Measurements from ENCODE around the gene CTSW.
"Not testable (repeated sequence)": the region's sequence is repeated elsewhere in the genome, so short reads cannot be mapped to it uniquely, and the experiment has no call there.

CTSW gene

GRCh38 chr11:65883058-65883761 lies 3.6 kb downstream of the CTSW start:
- H3K36me3 ChIP-seq (ENCODE audit: insufficient read depth, low read length) = peaks cover 26% of the 10 kb centered on the region
- H3K9ac ChIP-seq (ENCODE audit: low read depth, low read length) = no peak overlapping the region
- peaks cover 6% of the 10 kb centered on the region for H3K4me1 ChIP-seq (ENCODE audit: insufficient read depth, low read length)
- no peaks in the 10 kb centered on the region for H3K9me3 ChIP-seq (ENCODE audit: control insufficient read depth, insufficient read depth, low read length)

GRCh38 chr11:65883786-65884715 lies 4.4 kb downstream of the CTSW start:
- Histone ChIP-seq H3K9me3 (ENCODE audit: control insufficient read depth, insufficient read depth, low read length) (no peaks in the 10 kb centered on the region), H3K4me1 (ENCODE audit: insufficient read depth, low read length) (peaks cover 6% of the 10 kb centered on the region)

GRCh38 chr11:65884716-65885092 lies 5.1 kb downstream of the CTSW start:
- Histone ChIP-seq H3K4me1 (ENCODE audit: insufficient read depth, low read length) (peaks cover 8% of the 10 kb centered on the region), H3K9ac (ENCODE audit: low read depth, low read length) (no peak overlapping the region), H3K36me3 (ENCODE audit: insufficient read depth, low read length) (peaks cover 26% of the 10 kb centered on the region), H3K9me3 (ENCODE audit: control insufficient read depth, insufficient read depth, low read length) (no peaks in the 10 kb centered on the region)

More at GRCh38 chr11:65883786-65884715, 4.4 kb downstream of the CTSW start:
- Histone ChIP-seq H3K9ac (ENCODE audit: low read depth, low read length) (no peak overlapping the region), H3K36me3 (ENCODE audit: insufficient read depth, low read length) (peaks cover 26% of the 10 kb centered on the region)

GRCh38 chr11:65885231-65885630 lies 5.6 kb downstream of the CTSW start:
- Histone ChIP-seq H3K4me1 (ENCODE audit: insufficient read depth, low read length) (peaks cover 12% of the 10 kb centered on the region), H3K9ac (ENCODE audit: low read depth, low read length) (no peak overlapping the region), H3K9me3 (ENCODE audit: control insufficient read depth, insufficient read depth, low read length) (no peaks in the 10 kb centered on the region), H3K36me3 (ENCODE audit: insufficient read depth, low read length) (peaks cover 26% of the 10 kb centered on the region)

- Histone ChIP-seq H3K9ac (ENCODE audit: low read depth, low read length) (no peak overlapping the region), H3K4me1 (ENCODE audit: insufficient read depth, low read length) (peaks cover 12% of the 10 kb centered on the region), H3K36me3 (ENCODE audit: insufficient read depth, low read length) (peaks cover 26% of the 10 kb centered on the region), H3K9me3 (ENCODE audit: control insufficient read depth, insufficient read depth, low read length) (no peaks in the 10 kb centered on the region)
Measured at GRCh38 chr11:65885808-65886536, 6.3 kb downstream of the CTSW start.

GRCh38 chr11:65886826-65887722 lies 7.4 kb downstream of the CTSW start:
- peaks cover 12% of the 10 kb centered on the region for H3K4me1 ChIP-seq (ENCODE audit: insufficient read depth, low read length)

GRCh38 chr11:65887723-65888162 lies 8.1 kb downstream of the CTSW start:
- Histone ChIP-seq H3K4me1 (ENCODE audit: insufficient read depth, low read length) (peaks cover 12% of the 10 kb centered on the region), H3K36me3 (ENCODE audit: insufficient read depth, low read length) (peaks cover 26% of the 10 kb centered on the region), H3K9ac (ENCODE audit: low read depth, low read length) (peak overlapping the region; percentile 92), H3K9me3 (ENCODE audit: control insufficient read depth, insufficient read depth, low read length) (no peaks in the 10 kb centered on the region)

More at GRCh38 chr11:65886826-65887722, 7.4 kb downstream of the CTSW start:
- H3K9me3 ChIP-seq (ENCODE audit: control insufficient read depth, insufficient read depth, low read length) = no peaks in the 10 kb centered on the region
- peaks cover 26% of the 10 kb centered on the region for H3K36me3 ChIP-seq (ENCODE audit: insufficient read depth, low read length)
- peak overlapping the region; percentile 92 for H3K9ac ChIP-seq (ENCODE audit: low read depth, low read length)

- H3K4me1 ChIP-seq (ENCODE audit: insufficient read depth, low read length) = peaks cover 12% of the 10 kb centered on the region
- peaks cover 26% of the 10 kb centered on the region for H3K36me3 ChIP-seq (ENCODE audit: insufficient read depth, low read length)
- peak within 1 kb of the TSS; percentile 92 for H3K9ac ChIP-seq (ENCODE audit: low read depth, low read length)
- H3K9me3 ChIP-seq (ENCODE audit: control insufficient read depth, insufficient read depth, low read length) = no peaks in the 10 kb centered on the region
Measured at GRCh38 chr11:65888163-65888814, 8.7 kb downstream of the CTSW start, which contains the start of gene FIBP. Gene FIBP (minus strand): TSS chr11:65888471. CDS start chr11:65888418, 53 bp downstream.

GRCh38 chr11:65890324-65891218 lies 10.9 kb downstream of the CTSW start, which contains the start of gene CCDC85B:
Gene CCDC85B (plus strand): TSS chr11:65890673. CDS start chr11:65890784, 111 bp downstream.
- Histone ChIP-seq H3K4me1 (ENCODE audit: insufficient read depth, low read length) (peaks cover 10% of the 10 kb centered on the region), H3K9ac (ENCODE audit: low read depth, low read length) (peak within 1 kb of the TSS; percentile 83), H3K9me3 (ENCODE audit: control insufficient read depth, insufficient read depth, low read length) (no peaks in the 10 kb centered on the region), H3K36me3 (ENCODE audit: insufficient read depth, low read length) (peaks cover 9% of the 10 kb centered on the region)

GRCh38 chr11:65891219-65892136 lies 11.8 kb downstream of the CTSW start:
- Histone ChIP-seq H3K4me1 (ENCODE audit: insufficient read depth, low read length) (peaks cover 10% of the 10 kb centered on the region), H3K9me3 (ENCODE audit: control insufficient read depth, insufficient read depth, low read length) (no peaks in the 10 kb centered on the region), H3K9ac (ENCODE audit: low read depth, low read length) (peak overlapping the region; percentile 83), H3K36me3 (ENCODE audit: insufficient read depth, low read length) (peaks cover 7% of the 10 kb centered on the region)

- peak overlapping the region; percentile 83; the same call in 1 of the 2 replicates for H3K9ac ChIP-seq (ENCODE audit: low read depth, low read length)
- not testable (repeated sequence) for H3K36me3 ChIP-seq (ENCODE audit: insufficient read depth, low read length); H3K9me3 ChIP-seq (ENCODE audit: control insufficient read depth, insufficient read depth, low read length); H3K4me1 ChIP-seq (ENCODE audit: insufficient read depth, low read length)
Measured at GRCh38 chr11:65892137-65892540, 12.5 kb downstream of the CTSW start.
